ENCODE measurements around the gene LPP.

DNA sequence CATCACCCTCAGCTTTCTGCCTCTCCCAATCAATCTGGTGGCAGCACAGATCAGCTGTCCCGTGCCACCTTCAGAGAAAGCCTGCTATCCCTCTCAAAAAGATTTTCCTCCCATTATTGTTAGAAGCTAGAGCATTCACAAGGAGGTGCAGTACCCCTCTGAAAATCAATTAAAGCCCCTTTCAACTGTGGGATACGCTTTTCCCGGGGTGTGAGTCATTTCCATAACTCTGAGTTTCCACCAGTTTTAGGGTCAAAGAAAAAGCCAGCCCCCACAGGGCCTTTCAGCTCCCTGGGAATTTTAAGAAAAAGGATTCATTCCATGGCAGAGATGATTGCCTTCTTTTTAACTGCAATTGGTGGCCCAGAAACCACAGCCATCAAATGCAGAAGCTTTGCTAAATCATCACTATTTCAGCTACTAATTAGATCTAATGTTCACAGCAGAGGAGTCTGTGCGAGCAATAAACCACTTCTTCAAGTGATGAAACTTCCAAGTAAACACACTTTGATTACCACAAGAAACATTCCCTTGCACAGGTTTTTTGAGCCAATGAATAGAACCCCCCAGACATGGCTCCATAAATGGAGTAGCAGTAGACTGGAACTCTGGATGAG, 747.8 kb downstream of the LPP start:
- TF ChIP-seq, protein P1, sequence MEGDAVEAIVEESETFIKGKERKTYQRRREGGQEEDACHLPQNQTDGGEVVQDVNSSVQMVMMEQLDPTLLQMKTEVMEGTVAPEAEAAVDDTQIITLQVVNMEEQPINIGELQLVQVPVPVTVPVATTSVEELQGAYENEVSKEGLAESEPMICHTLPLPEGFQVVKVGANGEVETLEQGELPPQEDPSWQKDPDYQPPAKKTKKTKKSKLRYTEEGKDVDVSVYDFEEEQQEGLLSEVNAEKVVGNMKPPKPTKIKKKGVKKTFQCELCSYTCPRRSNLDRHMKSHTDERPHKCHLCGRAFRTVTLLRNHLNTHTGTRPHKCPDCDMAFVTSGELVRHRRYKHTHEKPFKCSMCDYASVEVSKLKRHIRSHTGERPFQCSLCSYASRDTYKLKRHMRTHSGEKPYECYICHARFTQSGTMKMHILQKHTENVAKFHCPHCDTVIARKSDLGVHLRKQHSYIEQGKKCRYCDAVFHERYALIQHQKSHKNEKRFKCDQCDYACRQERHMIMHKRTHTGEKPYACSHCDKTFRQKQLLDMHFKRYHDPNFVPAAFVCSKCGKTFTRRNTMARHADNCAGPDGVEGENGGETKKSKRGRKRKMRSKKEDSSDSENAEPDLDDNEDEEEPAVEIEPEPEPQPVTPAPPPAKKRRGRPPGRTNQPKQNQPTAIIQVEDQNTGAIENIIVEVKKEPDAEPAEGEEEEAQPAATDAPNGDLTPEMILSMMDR (conservative IDR thresholded peaks at IDR 0.05; ENCODE audit: low read depth, low read length) = no peak
- TF ChIP-seq EZH2phosphoT487 (IDR thresholded peaks at IDR 0.05; ENCODE audit: borderline replicate concordance, low read length) = no peak

Measured in PC-3 (cell line).